Measurements from ENCODE around the gene LMF2.
A peak's percentile ranks its signal among the peaks of the same experiment; 100 is the strongest.

The LMF2 gene

GRCh38 chr22:50532824-50533796 lies 25.6 kb upstream of the LMF2 start:
- no peak overlapping the region for H3K27ac ChIP-seq (ENCODE audit: low read length)
- H3K4me2 ChIP-seq (ENCODE audit: low read depth, low read length): no peak overlapping the region
- H3K36me3 ChIP-seq (replicated peaks; ENCODE audit: insufficient read depth, low read length): no peaks in the 10 kb centered on the region

DNA sequence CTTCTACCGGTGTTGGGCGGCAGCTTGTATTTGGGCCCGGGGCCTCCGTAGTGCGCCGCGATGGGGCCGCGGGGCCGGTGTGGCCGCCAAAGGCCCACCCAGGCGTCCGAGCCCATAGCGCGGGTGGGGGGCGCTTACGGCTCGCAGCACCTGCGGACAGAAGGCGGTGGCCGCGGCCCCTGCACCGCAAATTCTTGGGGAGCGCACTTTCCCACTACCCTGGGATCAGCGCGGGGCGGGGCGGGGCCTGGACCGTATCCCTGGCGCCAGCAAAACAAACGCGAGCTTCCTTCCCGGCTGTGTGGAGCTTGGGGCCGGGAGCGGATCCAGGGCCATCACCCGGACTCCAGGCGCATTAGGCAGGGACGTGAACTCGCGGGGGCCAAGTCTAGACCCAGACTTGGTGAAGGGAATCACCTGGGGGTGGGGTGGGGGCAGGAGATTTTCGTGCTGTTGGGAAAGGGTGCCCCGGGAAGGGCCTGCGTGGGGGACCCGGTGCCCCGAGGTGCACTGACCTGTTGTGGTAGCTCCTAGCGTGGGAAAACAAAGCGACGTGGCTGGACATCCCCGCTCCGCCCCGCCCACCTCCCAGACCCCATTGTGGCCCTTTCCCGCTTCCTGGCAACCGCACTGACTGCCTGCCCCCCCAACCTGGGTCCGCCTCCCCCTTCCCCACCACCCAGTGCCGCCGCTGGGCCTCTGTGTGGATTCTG lies 24.6 kb upstream of the LMF2 start:
- Histone ChIP-seq H3K9me2 (replicated peaks; ENCODE audit: insufficient read depth, low read length) (no peaks in the 10 kb centered on the region), H3K27me3 (replicated peaks; ENCODE audit: insufficient read depth, low read length) (peaks cover 9% of the 10 kb centered on the region; the same call in 1 of the 2 replicates), H3K4me1 (ENCODE audit: low read length) (peaks cover 34% of the 10 kb centered on the region), H2AFZ (ENCODE audit: low read length) (no peak overlapping the region), H3K4me3 (ENCODE audit: low read length) (no peak overlapping the region; the same call in 1 of the 2 replicates), H3K9me3 (replicated peaks; ENCODE audit: insufficient read depth, low read length) (no peaks in the 10 kb centered on the region), H4K20me1 (ENCODE audit: insufficient read depth, low read length) (no peaks in the 10 kb centered on the region), H3K79me2 (ENCODE audit: low read length) (no peaks in the 10 kb centered on the region), H3F3A (ENCODE audit: insufficient read depth, low read length) (peaks cover 32% of the 10 kb centered on the region), H3K9ac (ENCODE audit: low read length) (no peak overlapping the region), H3K4me2 (ENCODE audit: low read depth, low read length) (peak overlapping the region; percentile 95; the same call in 1 of the 2 replicates), H3K27ac (ENCODE audit: low read length) (no peak overlapping the region), H3K36me3 (replicated peaks; ENCODE audit: insufficient read depth, low read length) (no peaks in the 10 kb centered on the region)
- no peak for TF ChIP-seq EZH2 (optimal IDR thresholded peaks at IDR 0.05; ENCODE audit: low read depth, low read length)
- TF ChIP-seq EZH2phosphoT487 (IDR thresholded peaks at IDR 0.05; ENCODE audit: low read length): no peak
- TF ChIP-seq, protein P1, sequence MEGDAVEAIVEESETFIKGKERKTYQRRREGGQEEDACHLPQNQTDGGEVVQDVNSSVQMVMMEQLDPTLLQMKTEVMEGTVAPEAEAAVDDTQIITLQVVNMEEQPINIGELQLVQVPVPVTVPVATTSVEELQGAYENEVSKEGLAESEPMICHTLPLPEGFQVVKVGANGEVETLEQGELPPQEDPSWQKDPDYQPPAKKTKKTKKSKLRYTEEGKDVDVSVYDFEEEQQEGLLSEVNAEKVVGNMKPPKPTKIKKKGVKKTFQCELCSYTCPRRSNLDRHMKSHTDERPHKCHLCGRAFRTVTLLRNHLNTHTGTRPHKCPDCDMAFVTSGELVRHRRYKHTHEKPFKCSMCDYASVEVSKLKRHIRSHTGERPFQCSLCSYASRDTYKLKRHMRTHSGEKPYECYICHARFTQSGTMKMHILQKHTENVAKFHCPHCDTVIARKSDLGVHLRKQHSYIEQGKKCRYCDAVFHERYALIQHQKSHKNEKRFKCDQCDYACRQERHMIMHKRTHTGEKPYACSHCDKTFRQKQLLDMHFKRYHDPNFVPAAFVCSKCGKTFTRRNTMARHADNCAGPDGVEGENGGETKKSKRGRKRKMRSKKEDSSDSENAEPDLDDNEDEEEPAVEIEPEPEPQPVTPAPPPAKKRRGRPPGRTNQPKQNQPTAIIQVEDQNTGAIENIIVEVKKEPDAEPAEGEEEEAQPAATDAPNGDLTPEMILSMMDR (IDR thresholded peaks at IDR 0.05; ENCODE audit: low read length): no peak
- DNase-seq: no peak

More at GRCh38 chr22:50532824-50533796, 25.6 kb upstream of the LMF2 start:
- peaks cover 38% of the 10 kb centered on the region for H3K4me1 ChIP-seq (ENCODE audit: low read length)
- TF ChIP-seq, protein P1 (IDR thresholded peaks at IDR 0.05; ENCODE audit: low read length): no peak
- TF ChIP-seq EZH2phosphoT487 (IDR thresholded peaks at IDR 0.05; ENCODE audit: low read length): no peak
- no peak for TF ChIP-seq EZH2 (optimal IDR thresholded peaks at IDR 0.05; ENCODE audit: low read depth, low read length)
- no peaks in the 10 kb centered on the region for H4K20me1 ChIP-seq (ENCODE audit: insufficient read depth, low read length)
- H3K79me2 ChIP-seq (ENCODE audit: low read length): no peaks in the 10 kb centered on the region
- no peak for DNase-seq
- H2AFZ ChIP-seq (ENCODE audit: low read length): no peak overlapping the region
- H3K4me3 ChIP-seq (ENCODE audit: low read length): no peak overlapping the region
- no peak overlapping the region for H3K9ac ChIP-seq (ENCODE audit: low read length)
- no peaks in the 10 kb centered on the region for H3K9me2 ChIP-seq (replicated peaks; ENCODE audit: insufficient read depth, low read length)
- H3K9me3 ChIP-seq (replicated peaks; ENCODE audit: insufficient read depth, low read length): no peaks in the 10 kb centered on the region
- H3F3A ChIP-seq (ENCODE audit: insufficient read depth, low read length): peaks cover 24% of the 10 kb centered on the region
- H3K27me3 ChIP-seq (replicated peaks; ENCODE audit: insufficient read depth, low read length): peaks cover 9% of the 10 kb centered on the region; the same call in 1 of the 2 replicates

DNA sequence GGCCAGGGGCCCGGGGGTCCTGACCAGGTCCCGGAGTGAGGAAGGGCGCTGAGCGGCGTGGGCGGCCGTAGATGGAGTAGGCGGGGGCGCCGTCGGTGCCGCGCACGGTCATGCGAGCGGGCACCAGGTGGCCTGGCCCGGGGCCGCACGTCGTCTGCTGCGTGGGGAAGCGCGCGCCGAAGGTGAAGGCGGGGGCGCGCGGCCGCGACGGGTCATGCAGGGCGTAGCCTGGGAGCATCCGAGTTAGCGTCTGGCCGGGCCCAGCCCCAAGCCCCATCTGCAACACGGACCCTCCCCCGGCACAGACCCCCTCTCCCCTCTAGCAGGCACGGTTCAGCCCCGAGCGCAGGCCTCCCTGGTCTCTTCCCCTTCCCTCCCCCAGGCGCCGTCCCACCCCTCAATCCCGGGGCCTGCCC lies 24.1 kb upstream of the LMF2 start:
- no peaks in the 10 kb centered on the region for H4K20me1 ChIP-seq (ENCODE audit: insufficient read depth, low read length)
- H3K27me3 ChIP-seq (replicated peaks; ENCODE audit: insufficient read depth, low read length): peaks cover 9% of the 10 kb centered on the region; the same call in 1 of the 2 replicates
- H2AFZ ChIP-seq (ENCODE audit: low read length): peak overlapping the region; percentile 79; the same call in 1 of the 2 replicates
- peaks cover 32% of the 10 kb centered on the region for H3K4me1 ChIP-seq (ENCODE audit: low read length)
- H3K4me3 ChIP-seq (ENCODE audit: low read length): peak overlapping the region; percentile 63
- peaks cover 28% of the 10 kb centered on the region for H3F3A ChIP-seq (ENCODE audit: insufficient read depth, low read length)
- H3K27ac ChIP-seq (ENCODE audit: low read length): no peak overlapping the region
- TF ChIP-seq, protein P1 (IDR thresholded peaks at IDR 0.05; ENCODE audit: low read length): no peak
- TF ChIP-seq EZH2phosphoT487 (IDR thresholded peaks at IDR 0.05; ENCODE audit: low read length) (no peak), EZH2 (optimal IDR thresholded peaks at IDR 0.05; ENCODE audit: low read depth, low read length) (no peak)
- H3K36me3 ChIP-seq (replicated peaks; ENCODE audit: insufficient read depth, low read length): no peaks in the 10 kb centered on the region
- peak overlapping the region; percentile 95 for H3K4me2 ChIP-seq (ENCODE audit: low read depth, low read length)
- H3K79me2 ChIP-seq (ENCODE audit: low read length): 0 out of 2 replicates have a peak, but pooled peaks cover 2% of the 10 kb centered on the region
- H3K9ac ChIP-seq (ENCODE audit: low read length): peak overlapping the region; percentile 71
- H3K9me2 ChIP-seq (replicated peaks; ENCODE audit: insufficient read depth, low read length): no peaks in the 10 kb centered on the region
- H3K9me3 ChIP-seq (replicated peaks; ENCODE audit: insufficient read depth, low read length): no peaks in the 10 kb centered on the region
- DNase-seq: no peak

All from MM.1S (cell line).